Activated CD8-positive, alpha-beta T cell treated with anti-CD3 and anti-CD28 coated beads, Interleukin-2, amount 10 ng/mL, durations not matched to agents 7 days and 5 days (primary cell): Measurements from ENCODE around the gene DOHH. TPM values are rescaled to one million over a fixed set of nuclear protein-coding genes. Genes with fewer than 3 reads are reported as not detected.

ENCODE experiments used
- ATAC-seq: fragments of 150-1000 bp; cut with Tn5 transposase; one replicate; pipeline ENCODE4 v1.10.0; 2021; ENCODE audit warnings: moderate library complexity
- CTCF ChIA-PET: fragments of 350-600 bp; sonication (Branson Sonifier 250); formaldehyde crosslinking; loops from one replicate; lab custom pipeline; 2021; ENCODE audit warnings: antibody characterized with exemption; lab: Charles Lee
- POLR2A ChIA-PET: fragments of 350-600 bp; sonication (Branson Sonifier 250); formaldehyde crosslinking; loops from one replicate; lab custom pipeline; 2021; ENCODE audit warnings: antibody characterized with exemption; lab: Charles Lee
- DNase-seq: peaks from one replicate; pipeline ENCODE4 v3.0.0-alpha.2; 2020
- H3K27ac Mint-ChIP-seq: one replicate; pipeline ENCODE4 v1.8.0; 2021; ENCODE audit warnings: mild to moderate bottlenecking, mixed read lengths
- H3K27me3 Mint-ChIP-seq: one replicate; pipeline ENCODE4 v1.8.0; 2021; ENCODE audit warnings: low read depth, mixed read lengths
- H3K36me3 Mint-ChIP-seq: one replicate; pipeline ENCODE4 v1.8.0; 2021; ENCODE audit warnings: low read depth, mixed read lengths
- H3K4me1 Mint-ChIP-seq: one replicate; pipeline ENCODE4 v1.8.0; 2021; ENCODE audit warnings: low read depth, mixed read lengths
- H3K4me3 Mint-ChIP-seq: one replicate; pipeline ENCODE4 v1.8.0; 2021; ENCODE audit warnings: mild to moderate bottlenecking, mixed read lengths
- H3K9me3 Mint-ChIP-seq: one replicate; pipeline ENCODE4 v1.8.0; 2022; ENCODE audit warnings: mixed read lengths; ENCODE audit not compliant: insufficient read depth
- total RNA-seq, 2 experiments: library from RNA; stranded (reverse); gene quantifications; one replicate each; pipeline ENCODE4 v1.2.3, GENCODE V29; 2021

The DOHH gene
- total RNA-seq, 2 experiments from 2014 or later = 14.6 to 16.1 TPM

DNA sequence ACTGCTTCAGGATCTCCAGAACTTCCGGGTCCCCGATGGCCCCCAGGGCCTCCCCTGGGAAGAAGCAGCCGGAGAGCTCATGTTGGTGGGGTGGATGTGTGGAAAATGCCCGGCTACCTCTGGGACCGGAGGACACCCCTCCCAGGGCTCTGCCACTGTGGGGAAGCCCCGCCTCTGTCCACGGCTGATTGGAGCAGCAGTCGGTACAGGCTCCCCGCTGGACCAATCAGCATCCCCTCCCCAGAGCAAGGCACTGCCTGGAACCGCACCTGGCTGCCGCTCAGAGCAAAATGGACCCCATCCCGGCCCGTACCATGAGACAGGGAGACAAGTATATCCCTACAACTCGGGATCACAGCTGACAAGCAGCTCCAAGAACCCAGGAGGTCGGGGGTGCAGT lies 6.4 kb downstream of the DOHH start:
- ATAC-seq (peak; percentile 59), DNase-seq (peak; percentile 45)
- Mint-ChIP-seq H3K27ac (no peak overlapping the region), H3K27me3 (no peaks in the 10 kb centered on the region), H3K36me3 (peaks cover 36% of the 10 kb centered on the region), H3K9me3 (no peaks in the 10 kb centered on the region), H3K4me3 (no peak overlapping the region), H3K4me1 (peaks cover 17% of the 10 kb centered on the region)
- POLR2A ChIA-PET = interaction anchor here (1.0 kb wide), 1 partner anchor 15 kb away, joined by 5 read pairs; no protein-coding TSS in a partner anchor
- CTCF ChIA-PET = interaction anchor here (2.0 kb wide), 1 partner anchor 9 kb away, joined by 9 read pairs; no protein-coding TSS in a partner anchor

DNA sequence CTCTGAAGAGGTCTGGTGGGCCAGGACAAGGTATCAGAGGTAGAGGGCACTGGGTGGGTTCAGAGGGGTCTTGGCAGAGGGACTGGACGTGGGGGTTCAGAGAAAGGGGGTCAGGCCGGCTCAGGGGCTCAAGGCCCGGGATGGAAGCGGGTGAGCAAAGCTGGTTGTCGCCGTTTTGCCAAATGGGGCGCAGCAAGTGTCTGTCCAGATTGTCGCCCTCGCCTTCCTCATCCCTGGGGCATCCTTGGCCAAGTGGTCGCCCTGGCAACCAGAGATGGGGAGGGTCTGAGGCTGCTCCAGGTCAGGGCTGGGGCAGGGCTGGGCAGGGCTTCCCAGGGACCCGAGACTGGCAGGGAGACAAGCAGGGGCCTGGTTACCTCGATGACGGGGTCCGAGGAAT lies 6.8 kb downstream of the DOHH start:
- DNase-seq (no peak), ATAC-seq (no peak)
- Mint-ChIP-seq H3K4me3 (no peak overlapping the region), H3K4me1 (peaks cover 15% of the 10 kb centered on the region), H3K36me3 (peaks cover 36% of the 10 kb centered on the region), H3K27ac (no peak overlapping the region), H3K27me3 (no peaks in the 10 kb centered on the region), H3K9me3 (no peaks in the 10 kb centered on the region)
- ChIA-PET POLR2A (no interaction called here), CTCF (interaction anchor here (2.0 kb wide), 1 partner anchor 8 kb away, joined by 9 read pairs; no protein-coding TSS in a partner anchor)

DNA sequence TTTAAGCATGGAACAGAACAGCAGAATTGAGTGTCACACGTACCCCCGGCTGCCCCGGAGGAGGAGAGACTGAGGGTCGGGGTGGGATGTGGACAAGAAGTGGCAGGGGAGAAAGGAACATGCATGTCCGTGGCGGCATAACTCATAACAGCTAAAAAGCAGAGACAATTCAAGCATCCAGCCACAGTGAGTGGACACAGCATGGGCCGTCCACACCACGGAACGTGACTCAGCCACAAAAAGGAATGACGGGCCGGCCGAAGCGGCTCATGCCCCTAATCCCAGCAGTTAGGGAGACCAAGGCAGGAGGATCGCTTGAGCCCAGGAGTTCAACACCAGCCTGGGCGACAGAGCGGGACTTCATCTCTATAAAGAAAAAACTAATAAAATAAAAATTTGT lies 7.6 kb downstream of the DOHH start:
- ChIA-PET POLR2A (no interaction called here), CTCF (no interaction called here)
- Mint-ChIP-seq H3K4me1 (peaks cover 13% of the 10 kb centered on the region), H3K36me3 (peaks cover 34% of the 10 kb centered on the region), H3K27me3 (no peaks in the 10 kb centered on the region), H3K27ac (no peak overlapping the region), H3K4me3 (no peak overlapping the region), H3K9me3 (no peaks in the 10 kb centered on the region)
- ATAC-seq = no peak
- DNase-seq = no peak

DNA sequence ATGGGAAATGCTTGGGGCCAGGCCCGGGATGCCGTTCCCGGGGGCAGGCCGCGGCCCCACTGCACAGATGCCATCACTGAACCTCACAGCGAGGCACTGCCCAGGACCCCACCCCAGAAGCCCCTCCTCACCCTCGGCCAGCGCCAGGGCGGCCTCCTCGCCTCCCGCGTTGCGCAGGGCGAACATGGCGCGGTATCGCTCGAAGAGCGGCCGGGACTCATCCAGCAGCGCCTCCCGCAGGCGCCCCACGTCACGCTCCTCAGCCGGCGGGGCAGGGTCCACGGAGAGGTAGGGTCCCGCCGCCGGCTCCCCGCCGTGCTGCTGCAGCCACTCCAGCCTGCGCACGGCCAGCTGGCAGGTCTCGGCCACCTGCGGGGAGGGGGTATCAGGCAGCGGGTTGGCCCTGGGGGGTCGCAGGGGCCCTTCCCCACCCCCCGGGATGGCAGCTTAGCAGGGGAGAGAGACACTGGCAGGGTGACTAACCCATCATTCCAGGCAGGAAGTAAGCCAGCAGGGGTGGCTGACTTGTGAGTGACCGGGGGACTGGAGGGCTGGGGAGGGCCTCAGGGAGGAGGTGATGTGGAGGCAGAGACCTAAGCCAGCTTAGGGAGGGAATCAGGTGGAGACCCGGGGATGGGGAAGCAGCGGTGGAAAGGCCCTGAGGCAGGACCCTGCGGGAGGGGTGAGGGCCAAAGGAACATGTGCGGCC lies 8.2 kb downstream of the DOHH start:
- no peak for ATAC-seq
- H3K4me1 Mint-ChIP-seq = peaks cover 12% of the 10 kb centered on the region
- H3K9me3 Mint-ChIP-seq = no peaks in the 10 kb centered on the region
- ChIA-PET CTCF (no interaction called here), POLR2A (no interaction called here)
- peaks cover 32% of the 10 kb centered on the region for H3K36me3 Mint-ChIP-seq
- no peak overlapping the region for H3K4me3 Mint-ChIP-seq
- no peak for DNase-seq
- H3K27me3 Mint-ChIP-seq = no peaks in the 10 kb centered on the region
- H3K27ac Mint-ChIP-seq = no peak overlapping the region

DNA sequence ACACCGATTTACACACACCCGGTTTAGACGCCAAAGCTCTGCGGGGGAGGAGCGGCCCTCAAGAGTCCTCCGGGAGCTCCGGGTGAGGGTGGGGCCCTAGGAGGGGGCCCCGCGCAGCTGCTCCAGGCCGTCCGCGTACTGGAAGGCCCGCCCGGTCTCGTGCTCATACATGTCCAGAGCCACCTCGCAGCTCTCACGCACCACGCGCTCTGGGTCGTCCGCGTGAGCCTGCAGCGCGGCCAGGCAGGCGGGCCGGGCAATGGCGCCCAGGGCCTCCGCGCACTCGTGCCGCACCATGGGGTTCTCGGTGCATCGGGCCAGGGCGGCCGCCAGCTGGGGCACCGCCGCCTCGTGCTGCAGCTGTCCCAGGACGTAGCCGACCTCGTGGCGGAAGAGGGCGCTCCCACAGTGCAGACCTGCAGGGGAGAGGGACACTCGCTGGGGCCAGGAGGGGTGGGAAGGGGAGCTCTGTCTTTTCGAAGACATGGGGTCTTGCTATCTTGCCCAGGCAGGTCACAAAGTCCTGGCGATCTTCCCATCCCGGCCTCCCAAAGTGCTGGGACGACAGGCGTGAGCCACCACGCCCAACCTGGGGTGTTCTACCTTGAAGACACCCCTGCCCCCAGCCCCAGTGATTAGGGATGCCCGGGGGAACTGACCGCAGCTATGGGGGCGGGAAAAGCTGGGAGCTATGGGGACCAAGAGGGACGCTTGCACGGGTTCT lies 8.9 kb downstream of the DOHH start:
- DNase-seq (no peak), ATAC-seq (no peak)
- H3K4me3 Mint-ChIP-seq = no peak overlapping the region
- no peaks in the 10 kb centered on the region for H3K27me3 Mint-ChIP-seq
- peaks cover 12% of the 10 kb centered on the region for H3K4me1 Mint-ChIP-seq
- H3K36me3 Mint-ChIP-seq = peaks cover 31% of the 10 kb centered on the region
- ChIA-PET CTCF (no interaction called here), POLR2A (no interaction called here)
- no peaks in the 10 kb centered on the region for H3K9me3 Mint-ChIP-seq
- no peak overlapping the region for H3K27ac Mint-ChIP-seq

DNA sequence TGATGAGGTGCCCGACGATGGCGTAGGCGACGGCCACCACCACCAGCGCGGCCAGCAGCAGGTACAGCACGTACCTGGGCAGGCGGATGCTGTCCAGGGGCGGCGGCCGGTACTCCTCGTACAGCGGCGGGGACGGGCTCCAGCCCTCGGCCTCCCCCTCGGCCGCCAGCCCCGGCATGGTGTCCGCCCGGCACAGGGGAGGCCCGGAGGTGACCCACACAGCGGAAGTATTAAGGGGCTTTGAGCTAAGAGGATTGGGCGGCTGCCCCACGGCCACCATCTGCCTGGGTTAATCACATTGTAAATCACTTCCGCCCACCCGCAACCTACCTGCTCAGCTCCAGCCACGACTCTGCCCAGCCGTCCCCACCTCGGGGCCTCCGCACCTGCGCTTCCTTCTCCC lies 17.2 kb downstream of the DOHH start, which contains the start of gene SMIM44:
Gene SMIM44, minus strand, starts transcription at position 216 of the 403 bp plus-strand sequence. Its CDS starts 38 bp downstream, at position 178.
- peaks cover 2% of the 10 kb centered on the region for H3K27me3 Mint-ChIP-seq
- peaks cover 13% of the 10 kb centered on the region for H3K4me1 Mint-ChIP-seq
- no peak within 1 kb of the TSS for H3K27ac Mint-ChIP-seq
- POLR2A ChIA-PET = no interaction called here
- ATAC-seq (no peak), DNase-seq (no peak)
- peaks cover 3% of the 10 kb centered on the region for H3K36me3 Mint-ChIP-seq
- CTCF ChIA-PET = interaction anchor here (0.6 to 5.6 kb wide), 3 partner anchors 19 to 178 kb away, joined by 4 to 62 read pairs (median 4); partner anchors contain the start of genes DOHH and FZR1
- no peaks in the 10 kb centered on the region for H3K9me3 Mint-ChIP-seq
- no peak within 1 kb of the TSS for H3K4me3 Mint-ChIP-seq

- ChIA-PET POLR2A (no interaction called here), CTCF (interaction anchor here (0.6 to 5.6 kb wide), 2 partner anchors 19 to 100 kb away, joined by 4 to 62 read pairs; partner anchors contain the start of genes DOHH and FZR1)
- Mint-ChIP-seq H3K27ac (no peak overlapping the region), H3K9me3 (no peaks in the 10 kb centered on the region), H3K4me3 (no peak overlapping the region), H3K27me3 (peaks cover 2% of the 10 kb centered on the region), H3K36me3 (peaks cover 3% of the 10 kb centered on the region), H3K4me1 (peaks cover 18% of the 10 kb centered on the region)
- ATAC-seq (no peak), DNase-seq (no peak)
These were observed 17.8 kb downstream of the DOHH start for GRCh38 chr19:3482507-3483225.

GRCh38 chr19:3481241-3482090 lies 19.0 kb downstream of the DOHH start:
- Mint-ChIP-seq H3K27me3 (peaks cover 2% of the 10 kb centered on the region), H3K4me3 (no peak overlapping the region), H3K9me3 (no peaks in the 10 kb centered on the region), H3K36me3 (no peaks in the 10 kb centered on the region), H3K27ac (no peak overlapping the region), H3K4me1 (peaks cover 18% of the 10 kb centered on the region)
- no peak for DNase-seq
- ChIA-PET POLR2A (no interaction called here), CTCF (no interaction called here)
- ATAC-seq = no peak

DNA sequence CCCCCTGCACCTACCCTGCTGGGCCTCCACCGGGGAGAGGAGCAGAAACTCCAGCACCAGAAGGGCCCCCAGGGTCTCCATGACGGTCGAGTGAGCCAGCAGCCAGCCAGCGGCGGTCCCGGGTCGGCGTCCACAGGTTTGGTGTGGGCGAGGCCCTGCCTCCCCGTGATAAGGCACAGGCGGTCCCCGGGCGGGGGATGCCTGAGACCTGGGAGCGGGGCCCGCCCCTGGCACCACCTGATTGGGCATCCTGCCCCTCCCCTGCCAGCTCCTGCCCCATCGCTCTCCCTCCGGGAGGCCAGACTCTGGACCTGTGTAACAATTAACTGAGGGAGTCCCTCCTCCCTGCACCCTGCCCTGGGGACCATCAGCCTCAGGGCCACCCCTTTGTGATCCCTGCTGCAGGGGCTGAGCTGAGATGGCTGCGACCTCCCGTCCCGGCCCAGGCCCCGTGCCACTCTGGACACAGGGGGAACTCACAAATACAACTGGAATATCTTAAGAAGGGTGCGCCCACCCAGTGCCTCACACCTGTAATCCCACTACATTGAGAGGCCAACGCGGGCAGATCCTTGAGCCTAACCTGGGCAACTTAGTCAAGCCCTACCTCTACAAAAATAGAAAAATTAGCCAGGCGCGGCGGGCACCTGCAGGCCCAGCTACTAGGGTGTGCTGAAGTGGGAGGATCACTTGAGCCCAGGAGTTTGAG lies 19.9 kb downstream of the DOHH start, which contains the start of gene SMIM24:
Gene SMIM24, minus strand, starts transcription at position 143 of the 709 bp plus-strand sequence. Its CDS starts 62 bp downstream, at position 81.
- ATAC-seq (no peak), DNase-seq (no peak)
- no peak within 1 kb of the TSS for H3K4me3 Mint-ChIP-seq
- no peak within 1 kb of the TSS for H3K27ac Mint-ChIP-seq
- ChIA-PET POLR2A (no interaction called here), CTCF (no interaction called here)
- no peaks in the 10 kb centered on the region for H3K36me3 Mint-ChIP-seq
- H3K4me1 Mint-ChIP-seq = peaks cover 18% of the 10 kb centered on the region
- no peaks in the 10 kb centered on the region for H3K9me3 Mint-ChIP-seq
- peaks cover 2% of the 10 kb centered on the region for H3K27me3 Mint-ChIP-seq

- H3K4me3 Mint-ChIP-seq = no peak overlapping the region
- ATAC-seq = peak; percentile 25
These were observed 20.6 kb downstream of the DOHH start for GRCh38 chr19:3479834-3480215.

More at GRCh38 chr19:3479834-3480215, 20.6 kb downstream of the DOHH start:
- H3K27me3 Mint-ChIP-seq = no peaks in the 10 kb centered on the region
- ChIA-PET POLR2A (interaction anchor here (0.9 to 1.2 kb wide), 3 partner anchors 15 to 27 kb away, joined by 4 to 5 read pairs (median 5); partner anchors contain the start of genes DOHH and FZR1), CTCF (interaction anchor here (0.5 to 1.4 kb wide), 5 partner anchors 8 to 548 kb away, joined by 3 to 12 read pairs (median 3); no protein-coding TSS in a partner anchor)
- peak; percentile 56 for DNase-seq
- no peak overlapping the region for H3K27ac Mint-ChIP-seq
- H3K9me3 Mint-ChIP-seq = no peaks in the 10 kb centered on the region
- no peaks in the 10 kb centered on the region for H3K36me3 Mint-ChIP-seq
- H3K4me1 Mint-ChIP-seq = peaks cover 16% of the 10 kb centered on the region
